Left ventricle myocardium inferior (tissue), 1 donor: Measurements from ENCODE around the gene FREM3. TPM values are rescaled to one million over a fixed set of nuclear protein-coding genes. Genes with fewer than 3 reads are reported as not detected.
"Not testable (repeated sequence)": the region's sequence is repeated elsewhere in the genome, so short reads cannot be mapped to it uniquely, and the experiment has no call there.

Experiments
- DNase-seq: peaks from one replicate; pipeline ENCODE4 v3.0.0-alpha.2; 2020
- H3K27ac ChIP-seq: fragments of 200-600 bp; replicated peaks from 2 replicates; pipeline ENCODE4 v1.8.0; 2021
- H3K27me3 ChIP-seq: fragments of 200-600 bp; 2 replicates; pipeline ENCODE4 v1.8.0; 2021; ENCODE audit warnings: low read depth
- H3K36me3 ChIP-seq: fragments of 200-600 bp; 2 replicates; pipeline ENCODE4 v1.8.0; 2021
- H3K4me1 ChIP-seq: fragments of 200-600 bp; 2 replicates; pipeline ENCODE4 v1.8.0; 2021
- H3K4me3 ChIP-seq: fragments of 200-600 bp; 2 replicates; pipeline ENCODE4 v1.8.0; 2021; ENCODE audit warnings: mild to moderate bottlenecking, moderate library complexity
- H3K9me3 ChIP-seq: fragments of 200-600 bp; replicated peaks from 2 replicates; pipeline ENCODE4 v1.8.0; 2021
- CTCF ChIP-seq: fragments of 200-600 bp; IDR thresholded peaks from 2 replicates; pipeline ENCODE4 v1.8.0; 2021; ENCODE audit warnings: antibody characterized with exemption, mild to moderate bottlenecking, borderline replicate concordance
- intact Hi-C: fragments of 100-400 bp; cut with micrococcal nuclease; formaldehyde crosslinking; loops from one replicate; pipeline ENCODE4 v1.11.0; 2022
- long read RNA-seq: library from polyadenylated mRNA; unstranded; transcript quantifications from one replicate; pipeline ENCODE4 v2.0.0, GENCODE V29; 2021
- total RNA-seq: library from RNA; stranded (reverse); fragmentation: NEBNext Ultra II Directional; extraction: Animal tissue kit (Norgen Biotek cat#: 25700); gene quantifications from one replicate; pipeline ENCODE4 v1.2.1, GENCODE V29; 2021
- donor health status: DM: no; HTN: yes; CAD: no; lungs with severe emphysema.

Gene FREM3
- total RNA-seq = not detected
- long read RNA-seq = 0 reads

DNA sequence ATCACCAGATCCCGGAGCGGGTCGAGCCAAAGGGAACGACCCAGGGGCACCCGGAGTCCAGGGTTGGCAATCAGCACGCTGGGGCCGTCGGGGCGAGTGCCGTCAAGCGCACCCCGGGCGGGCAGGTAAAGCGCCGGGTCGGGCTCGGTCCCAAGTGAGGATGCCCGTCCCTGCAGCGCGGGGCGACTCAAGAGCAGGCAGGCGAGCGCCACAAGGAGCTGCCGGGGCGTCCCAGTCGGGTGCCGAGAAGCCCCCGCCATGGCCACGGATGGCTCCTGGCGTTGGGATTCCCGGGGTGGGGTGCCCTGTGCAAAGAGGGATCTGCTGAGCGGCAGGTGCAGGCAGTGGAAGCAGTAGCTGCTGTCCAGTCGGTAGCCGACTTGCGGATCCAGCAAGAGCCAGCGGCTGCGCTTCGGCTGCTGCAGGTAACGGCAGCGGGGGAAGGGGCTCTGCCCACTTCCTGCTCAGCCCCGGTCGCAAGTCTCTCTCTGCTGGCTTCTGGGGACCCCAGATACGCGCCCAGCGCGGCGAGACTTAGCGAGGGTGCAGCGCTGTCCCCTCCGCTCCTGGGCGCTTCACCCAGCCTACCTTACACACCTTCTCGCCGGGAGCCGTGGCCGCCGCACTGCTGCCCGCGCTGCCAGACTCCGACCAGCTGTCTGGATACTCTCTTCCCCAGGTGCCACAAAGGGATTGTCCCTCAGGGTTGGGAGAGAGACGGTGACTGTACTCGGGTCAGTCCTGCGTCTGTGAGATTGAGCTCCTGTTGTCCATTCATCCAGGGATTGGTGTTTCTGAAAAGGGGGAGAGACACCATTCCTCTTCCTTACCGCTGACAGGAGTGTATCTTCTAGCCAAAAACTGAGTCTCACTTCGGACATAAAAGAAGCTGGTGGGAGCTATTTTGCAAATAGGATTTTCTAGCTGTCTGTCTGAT is at the start of gene FREM3:
Gene FREM3, minus strand, starts transcription at position 260 of the 937 bp plus-strand sequence. Its CDS starts 0 bp downstream, at position 260.
- H3K4me1 ChIP-seq = peaks cover 21% of the 10 kb centered on the region
- no peak for TF ChIP-seq CTCF
- no peak for DNase-seq
- no peaks in the 10 kb centered on the region for H3K9me3 ChIP-seq
- no peak within 1 kb of the TSS for H3K27ac ChIP-seq
- H3K4me3 ChIP-seq = peak within 1 kb of the TSS; percentile 66
- intact Hi-C loops = no loop called here
- H3K27me3 ChIP-seq = peaks cover 46% of the 10 kb centered on the region
- no peaks in the 10 kb centered on the region for H3K36me3 ChIP-seq

DNA sequence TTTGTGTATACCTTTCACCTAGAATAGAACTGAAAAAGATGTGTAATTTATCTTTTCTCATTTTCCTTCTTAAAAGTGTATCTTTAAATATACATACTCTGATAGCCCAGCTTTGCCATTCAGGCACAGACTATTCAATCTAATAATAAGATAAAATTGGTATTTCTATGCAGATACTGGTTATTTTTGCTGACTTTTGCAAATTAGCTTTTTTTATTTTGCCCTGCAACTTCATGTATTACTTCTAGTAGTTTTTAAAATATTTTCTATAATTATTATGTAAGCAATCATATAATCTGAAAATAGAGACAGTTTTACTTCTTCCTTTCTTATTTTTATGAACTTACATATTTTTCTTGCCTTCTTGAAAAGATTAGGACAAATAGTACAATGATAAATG is 45.4 kb upstream of the FREM3 start:
- Histone ChIP-seq H3K27ac (no peak overlapping the region), H3K9me3 (no peaks in the 10 kb centered on the region), H3K36me3 (no peaks in the 10 kb centered on the region), H3K27me3 (no peaks in the 10 kb centered on the region), H3K4me1 (no peaks in the 10 kb centered on the region), H3K4me3 (no peak overlapping the region)
- intact Hi-C loops = no loop called here
- DNase-seq = no peak
- no peak for TF ChIP-seq CTCF

GRCh38 chr4:143743591-143743990 is 43.1 kb upstream of the FREM3 start:
- no peak overlapping the region for H3K4me3 ChIP-seq
- intact Hi-C loops = no loop called here
- no peaks in the 10 kb centered on the region for H3K4me1 ChIP-seq
- no peaks in the 10 kb centered on the region for H3K36me3 ChIP-seq
- no peak for TF ChIP-seq CTCF
- DNase-seq = no peak
- H3K27me3 ChIP-seq = no peaks in the 10 kb centered on the region
- no peaks in the 10 kb centered on the region for H3K9me3 ChIP-seq
- H3K27ac ChIP-seq = no peak overlapping the region

GRCh38 chr4:143742834-143743233 is 42.4 kb upstream of the FREM3 start:
- no peaks in the 10 kb centered on the region for H3K9me3 ChIP-seq
- intact Hi-C loops = no loop called here
- no peak for DNase-seq
- no peak overlapping the region for H3K4me3 ChIP-seq
- no peak overlapping the region for H3K27ac ChIP-seq
- TF ChIP-seq CTCF = no peak
- no peaks in the 10 kb centered on the region for H3K4me1 ChIP-seq
- no peaks in the 10 kb centered on the region for H3K27me3 ChIP-seq
- no peaks in the 10 kb centered on the region for H3K36me3 ChIP-seq

GRCh38 chr4:143736861-143737260 is 36.4 kb upstream of the FREM3 start:
- intact Hi-C loops = no loop called here
- H3K9me3 ChIP-seq = no peaks in the 10 kb centered on the region
- H3K27ac ChIP-seq = no peak overlapping the region
- H3K36me3 ChIP-seq = no peaks in the 10 kb centered on the region
- DNase-seq = no peak
- H3K4me3 ChIP-seq = no peak overlapping the region
- no peaks in the 10 kb centered on the region for H3K4me1 ChIP-seq
- TF ChIP-seq CTCF = no peak
- H3K27me3 ChIP-seq = no peaks in the 10 kb centered on the region

- H3K27me3 ChIP-seq, intact Hi-C loops, H3K9me3 ChIP-seq, H3K36me3 ChIP-seq, H3K27ac ChIP-seq, DNase-seq, H3K4me3 ChIP-seq, H3K4me1 ChIP-seq: not testable (repeated sequence)
Observed at GRCh38 chr4:143736061-143736460, 35.6 kb upstream of the FREM3 start.
